ENCODE data around the gene BCAS1.

Gene BCAS1

DNA sequence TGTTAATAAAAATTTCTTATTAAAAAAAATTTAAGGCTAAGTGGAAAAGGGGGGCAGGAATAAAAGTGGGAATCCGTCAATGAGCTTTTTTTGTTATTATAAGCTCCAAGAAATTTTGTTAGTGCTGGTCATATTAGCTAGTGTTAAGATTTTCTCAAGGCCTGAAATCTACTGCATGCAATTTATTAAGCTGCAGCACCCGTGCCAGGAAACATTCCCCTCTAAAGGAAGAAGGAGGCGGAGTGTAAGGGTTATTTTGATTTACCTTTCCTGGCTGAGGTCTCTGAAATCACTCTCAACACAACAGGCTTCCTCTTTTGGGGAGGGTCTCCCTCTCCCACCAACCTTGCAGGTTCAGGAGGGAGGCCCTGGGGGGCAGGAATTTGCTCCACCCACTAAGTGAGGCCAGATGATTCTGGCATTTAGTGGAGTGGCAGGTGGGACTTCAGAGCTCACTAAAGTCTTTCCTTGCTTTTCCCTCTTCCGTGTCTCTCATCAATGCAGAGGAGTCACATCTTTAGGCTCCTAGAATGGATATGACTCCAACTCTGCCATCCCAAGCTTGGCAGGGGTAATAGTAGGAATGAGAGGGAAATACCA lies 168.8 kb downstream of the BCAS1 start:
- Histone ChIP-seq H3K79me2 (ENCODE audit: low read length) (no peaks in the 10 kb centered on the region), H3K9ac (ENCODE audit: low read length) (no peak overlapping the region), H4K20me1 (ENCODE audit: insufficient read depth, low read length) (no peaks in the 10 kb centered on the region), H3K4me2 (ENCODE audit: low read depth, low read length) (no peak overlapping the region), H3K4me1 (ENCODE audit: low read length) (peaks cover 27% of the 10 kb centered on the region), H3K9me3 (replicated peaks; ENCODE audit: insufficient read depth, low read length) (no peaks in the 10 kb centered on the region), H3K27me3 (replicated peaks; ENCODE audit: insufficient read depth, low read length) (no peaks in the 10 kb centered on the region), H3K4me3 (ENCODE audit: low read length) (no peak overlapping the region), H3F3A (ENCODE audit: insufficient read depth, low read length) (peaks cover 18% of the 10 kb centered on the region), H3K27ac (ENCODE audit: low read length) (no peak overlapping the region), H3K9me2 (replicated peaks; ENCODE audit: insufficient read depth, low read length) (no peaks in the 10 kb centered on the region), H3K36me3 (replicated peaks; ENCODE audit: insufficient read depth, low read length) (no peaks in the 10 kb centered on the region), H2AFZ (ENCODE audit: low read length) (no peak overlapping the region)
- DNase-seq = no peak
- TF ChIP-seq, protein P1, sequence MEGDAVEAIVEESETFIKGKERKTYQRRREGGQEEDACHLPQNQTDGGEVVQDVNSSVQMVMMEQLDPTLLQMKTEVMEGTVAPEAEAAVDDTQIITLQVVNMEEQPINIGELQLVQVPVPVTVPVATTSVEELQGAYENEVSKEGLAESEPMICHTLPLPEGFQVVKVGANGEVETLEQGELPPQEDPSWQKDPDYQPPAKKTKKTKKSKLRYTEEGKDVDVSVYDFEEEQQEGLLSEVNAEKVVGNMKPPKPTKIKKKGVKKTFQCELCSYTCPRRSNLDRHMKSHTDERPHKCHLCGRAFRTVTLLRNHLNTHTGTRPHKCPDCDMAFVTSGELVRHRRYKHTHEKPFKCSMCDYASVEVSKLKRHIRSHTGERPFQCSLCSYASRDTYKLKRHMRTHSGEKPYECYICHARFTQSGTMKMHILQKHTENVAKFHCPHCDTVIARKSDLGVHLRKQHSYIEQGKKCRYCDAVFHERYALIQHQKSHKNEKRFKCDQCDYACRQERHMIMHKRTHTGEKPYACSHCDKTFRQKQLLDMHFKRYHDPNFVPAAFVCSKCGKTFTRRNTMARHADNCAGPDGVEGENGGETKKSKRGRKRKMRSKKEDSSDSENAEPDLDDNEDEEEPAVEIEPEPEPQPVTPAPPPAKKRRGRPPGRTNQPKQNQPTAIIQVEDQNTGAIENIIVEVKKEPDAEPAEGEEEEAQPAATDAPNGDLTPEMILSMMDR (IDR thresholded peaks at IDR 0.05; ENCODE audit: low read length) = no peak
- no peak for TF ChIP-seq EZH2phosphoT487 (IDR thresholded peaks at IDR 0.05; ENCODE audit: low read length)
- TF ChIP-seq EZH2 (optimal IDR thresholded peaks at IDR 0.05; ENCODE audit: low read depth, low read length) = no peak

DNA sequence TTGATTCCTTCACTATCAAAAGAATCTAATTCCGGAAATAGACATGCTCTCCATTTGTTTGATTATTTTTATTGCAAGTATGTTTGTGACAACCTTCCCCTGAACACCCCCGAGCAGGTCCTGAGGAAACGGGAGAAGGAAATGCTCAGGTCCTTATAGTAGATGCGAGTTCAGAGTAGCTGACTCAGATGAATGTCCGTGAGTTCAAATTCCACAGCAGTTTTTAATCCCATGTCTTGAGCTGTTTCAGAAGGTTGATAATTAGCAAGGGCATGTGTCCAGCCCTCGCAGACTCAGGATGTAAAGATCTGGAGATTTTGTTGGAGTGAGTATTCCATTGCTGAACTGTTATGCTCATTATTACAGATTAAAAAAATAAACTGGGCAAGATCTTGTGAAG lies 169.3 kb downstream of the BCAS1 start:
- Histone ChIP-seq H2AFZ (ENCODE audit: low read length) (no peak overlapping the region), H3K27me3 (replicated peaks; ENCODE audit: insufficient read depth, low read length) (no peaks in the 10 kb centered on the region), H3K4me3 (ENCODE audit: low read length) (no peak overlapping the region), H3K79me2 (ENCODE audit: low read length) (no peaks in the 10 kb centered on the region), H3K9me3 (replicated peaks; ENCODE audit: insufficient read depth, low read length) (no peaks in the 10 kb centered on the region), H4K20me1 (ENCODE audit: insufficient read depth, low read length) (no peaks in the 10 kb centered on the region), H3K36me3 (replicated peaks; ENCODE audit: insufficient read depth, low read length) (no peaks in the 10 kb centered on the region), H3K27ac (ENCODE audit: low read length) (no peak overlapping the region), H3K4me2 (ENCODE audit: low read depth, low read length) (no peak overlapping the region), H3K9ac (ENCODE audit: low read length) (no peak overlapping the region), H3K9me2 (replicated peaks; ENCODE audit: insufficient read depth, low read length) (no peaks in the 10 kb centered on the region), H3F3A (ENCODE audit: insufficient read depth, low read length) (peaks cover 18% of the 10 kb centered on the region), H3K4me1 (ENCODE audit: low read length) (peaks cover 27% of the 10 kb centered on the region)
- TF ChIP-seq EZH2phosphoT487 (IDR thresholded peaks at IDR 0.05; ENCODE audit: low read length) (no peak), EZH2 (optimal IDR thresholded peaks at IDR 0.05; ENCODE audit: low read depth, low read length) (no peak)
- TF ChIP-seq, protein P1 (IDR thresholded peaks at IDR 0.05; ENCODE audit: low read length) = no peak
- DNase-seq = no peak

GRCh38 chr20:53900380-53900999 lies 169.9 kb downstream of the BCAS1 start:
- Histone ChIP-seq H3K27me3 (replicated peaks; ENCODE audit: insufficient read depth, low read length) (no peaks in the 10 kb centered on the region), H2AFZ (ENCODE audit: low read length) (no peak overlapping the region), H3F3A (ENCODE audit: insufficient read depth, low read length) (peaks cover 18% of the 10 kb centered on the region), H3K4me2 (ENCODE audit: low read depth, low read length) (no peak overlapping the region), H4K20me1 (ENCODE audit: insufficient read depth, low read length) (no peaks in the 10 kb centered on the region), H3K79me2 (ENCODE audit: low read length) (no peaks in the 10 kb centered on the region), H3K9ac (ENCODE audit: low read length) (no peak overlapping the region), H3K4me3 (ENCODE audit: low read length) (no peak overlapping the region), H3K9me3 (replicated peaks; ENCODE audit: insufficient read depth, low read length) (no peaks in the 10 kb centered on the region), H3K4me1 (ENCODE audit: low read length) (peaks cover 27% of the 10 kb centered on the region), H3K36me3 (replicated peaks; ENCODE audit: insufficient read depth, low read length) (no peaks in the 10 kb centered on the region), H3K27ac (ENCODE audit: low read length) (no peak overlapping the region), H3K9me2 (replicated peaks; ENCODE audit: insufficient read depth, low read length) (no peaks in the 10 kb centered on the region)
- no peak for DNase-seq
- TF ChIP-seq EZH2phosphoT487 (IDR thresholded peaks at IDR 0.05; ENCODE audit: low read length) (no peak), EZH2 (optimal IDR thresholded peaks at IDR 0.05; ENCODE audit: low read depth, low read length) (no peak)
- TF ChIP-seq, protein P1 (IDR thresholded peaks at IDR 0.05; ENCODE audit: low read length) = no peak
